HG02798 (cell line): Measurements from ENCODE around the gene PITPNC1.
"Not testable (repeated sequence)": the region's sequence is repeated elsewhere in the genome, so short reads cannot be mapped to it uniquely, and the experiment has no call there.

Source experiments
- ATAC-seq: cut with Tn5 transposase; IDR thresholded peaks from one replicate; pipeline ENCODE4 v1.9.1; 2021; ENCODE audit warnings: mild to moderate bottlenecking; ENCODE audit not compliant: unreplicated experiment, poor library complexity

PITPNC1 gene

GRCh38 chr17:67566656-67567055, 189.6 kb downstream of the PITPNC1 start:
- ATAC-seq = no peak

GRCh38 chr17:67569015-67569451, 192.0 kb downstream of the PITPNC1 start:
- ATAC-seq = no peak

- ATAC-seq = no peak
Observed at GRCh38 chr17:67569873-67570272, 192.8 kb downstream of the PITPNC1 start.

- no peak for ATAC-seq
Observed at GRCh38 chr17:67570797-67571196, 193.7 kb downstream of the PITPNC1 start.

GRCh38 chr17:67571478-67571877, 194.4 kb downstream of the PITPNC1 start:
- ATAC-seq = peak; percentile 34

GRCh38 chr17:67573987-67574657, 197.0 kb downstream of the PITPNC1 start:
- ATAC-seq = no peak

GRCh38 chr17:67574658-67575293, 197.7 kb downstream of the PITPNC1 start:
- ATAC-seq = no peak

GRCh38 chr17:67575325-67575724, 198.2 kb downstream of the PITPNC1 start:
- no peak for ATAC-seq

DNA sequence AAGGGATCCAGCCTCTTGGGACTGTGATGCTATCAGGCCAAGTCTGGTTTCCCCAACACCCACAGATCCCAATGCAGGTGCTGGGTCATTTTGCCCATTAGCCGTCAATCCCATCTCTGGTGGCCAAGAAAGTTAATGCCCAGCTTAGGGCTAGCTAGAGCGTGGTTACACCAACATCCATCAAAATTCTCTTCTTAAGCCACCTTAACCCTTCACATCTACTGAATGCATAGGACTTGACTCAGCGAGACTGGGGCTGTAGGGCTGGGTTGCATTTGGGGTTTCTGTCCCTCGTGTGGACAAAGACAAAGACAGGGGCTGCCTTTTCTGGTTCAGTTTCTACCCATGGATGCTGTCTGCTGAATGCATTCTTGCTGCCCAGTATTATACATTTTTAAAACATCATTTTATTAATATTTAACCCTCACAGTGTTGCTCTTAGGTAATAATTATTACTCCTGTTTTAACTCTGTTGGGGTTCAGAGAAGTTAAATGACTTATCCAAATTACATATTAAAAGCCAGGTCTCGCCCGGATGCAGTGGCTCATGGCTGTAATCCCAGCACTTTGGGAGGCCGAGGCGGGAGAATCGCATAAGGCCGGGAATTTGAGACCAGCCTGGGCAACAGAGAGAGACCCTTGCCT, 199.5 kb downstream of the PITPNC1 start:
- no peak for ATAC-seq

- no peak for ATAC-seq
Observed at GRCh38 chr17:67577429-67578141, 200.5 kb downstream of the PITPNC1 start.

- ATAC-seq = no peak
Observed at GRCh38 chr17:67578142-67578457, 201.0 kb downstream of the PITPNC1 start.

DNA sequence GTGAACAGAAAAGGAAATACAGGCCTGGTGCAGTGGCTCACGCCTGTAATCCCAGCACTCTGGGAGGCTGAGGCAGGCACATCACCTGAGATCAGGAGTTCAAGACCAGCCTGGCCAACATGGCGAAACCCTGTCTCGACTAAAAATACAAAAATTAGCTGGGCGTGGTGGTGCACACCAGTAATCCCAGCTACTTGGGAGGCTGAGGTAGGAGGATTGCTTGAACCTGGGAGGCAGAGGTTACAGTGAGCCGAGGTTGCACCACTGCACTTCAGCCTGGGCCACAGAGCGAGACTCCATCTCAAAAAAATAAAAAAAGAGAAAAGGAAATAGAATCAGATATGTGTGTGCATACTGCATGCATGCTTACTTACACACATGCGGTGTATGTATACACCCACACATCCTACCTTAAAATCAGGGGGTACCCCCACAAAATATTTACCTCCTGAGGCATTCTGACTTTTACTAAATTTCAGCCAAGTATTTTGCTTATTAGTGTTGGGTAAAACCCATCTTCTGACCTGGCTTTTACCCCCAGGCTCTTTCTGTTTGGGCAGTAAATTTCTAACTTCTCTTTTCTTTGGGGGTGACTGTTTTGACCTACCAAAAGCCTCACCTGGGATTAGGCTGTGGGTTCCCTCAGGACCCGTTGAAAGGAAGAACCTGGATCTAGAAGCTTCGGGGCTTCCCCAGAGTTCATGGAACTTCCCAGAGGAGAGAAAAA, 201.8 kb downstream of the PITPNC1 start:
- not testable (repeated sequence) for ATAC-seq

GRCh38 chr17:67582673-67583081, 205.6 kb downstream of the PITPNC1 start:
- no peak for ATAC-seq

DNA sequence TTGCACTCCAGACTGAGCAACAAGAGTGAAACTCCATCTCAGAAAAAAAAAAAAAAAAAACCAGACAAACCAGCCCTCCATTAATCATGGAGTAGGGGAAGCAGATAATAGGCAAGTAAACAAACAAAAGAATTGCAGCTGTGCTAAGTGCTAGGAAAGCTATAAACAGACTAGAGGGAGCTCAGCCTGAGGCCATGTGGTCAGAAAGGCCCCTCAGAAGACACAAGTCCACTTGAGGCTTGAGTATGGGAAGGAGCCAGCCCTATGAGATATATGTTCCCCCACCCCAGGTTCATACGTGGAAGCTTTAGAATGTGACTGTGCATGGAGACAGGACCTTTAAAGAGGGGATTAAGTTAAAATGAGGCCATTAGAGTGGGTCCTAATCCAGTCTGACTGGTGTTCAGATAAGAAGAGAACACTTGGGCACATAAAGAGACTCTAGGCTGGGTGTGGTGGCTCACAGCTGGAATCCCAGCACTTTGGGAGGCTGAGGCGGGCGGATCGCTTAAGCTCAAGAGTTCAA, 208.1 kb downstream of the PITPNC1 start:
- ATAC-seq = no peak

DNA sequence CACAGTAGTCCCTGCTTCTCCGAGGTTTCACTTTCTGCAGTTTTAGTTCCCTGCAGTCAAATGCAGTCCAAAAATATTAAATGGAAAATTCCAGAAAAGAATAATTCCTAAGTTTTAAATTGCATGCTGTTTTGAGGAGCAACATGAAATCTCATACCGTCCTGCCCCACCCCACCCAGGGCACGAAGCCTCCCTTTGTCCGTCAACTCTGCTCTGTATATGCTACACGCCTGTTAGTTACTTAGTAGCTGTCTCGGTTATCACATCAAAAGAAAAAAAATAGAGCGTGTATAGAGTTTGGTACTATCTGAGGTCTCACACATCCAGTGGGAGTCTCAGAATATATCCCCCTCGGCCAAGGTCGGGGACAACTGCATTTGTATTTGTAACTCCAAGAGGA, 211.2 kb downstream of the PITPNC1 start:
- no peak for ATAC-seq

DNA sequence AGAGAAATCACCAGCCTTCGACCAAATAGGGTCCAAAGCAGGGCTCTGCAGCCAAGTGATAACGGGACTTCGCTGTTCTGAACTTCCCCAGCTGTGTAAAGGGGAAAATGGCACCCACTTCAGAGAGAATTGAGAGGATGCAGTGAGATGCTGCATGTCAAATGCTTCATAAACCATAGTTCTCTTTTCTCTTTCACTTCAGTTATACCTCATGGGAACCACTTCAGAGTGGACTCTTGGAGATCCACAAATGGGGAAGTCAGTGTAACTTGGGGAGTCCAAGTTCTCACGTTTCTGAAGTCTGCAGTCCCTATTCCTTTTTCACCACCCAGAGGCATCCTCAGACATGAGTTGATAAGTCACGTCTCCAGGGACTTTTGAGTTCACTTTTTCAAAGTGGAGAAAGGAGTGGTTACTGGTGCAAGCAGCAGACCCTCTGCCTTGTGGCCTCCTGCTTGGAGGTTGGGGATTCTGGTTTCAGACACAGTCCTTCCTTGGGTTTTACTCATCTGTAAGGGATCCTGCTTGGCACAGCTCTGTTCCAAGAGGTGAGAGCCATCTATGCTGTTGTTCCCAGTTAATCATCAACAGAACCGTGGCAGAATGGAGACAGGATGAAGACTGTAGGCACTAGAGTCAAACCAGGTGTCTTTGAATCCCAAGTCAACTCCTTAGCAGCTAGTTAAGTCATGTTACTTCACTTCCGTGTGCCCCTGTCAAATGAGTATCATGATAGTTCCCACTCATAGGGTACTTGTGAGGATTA, 217.2 kb downstream of the PITPNC1 start:
- ATAC-seq = no peak

DNA sequence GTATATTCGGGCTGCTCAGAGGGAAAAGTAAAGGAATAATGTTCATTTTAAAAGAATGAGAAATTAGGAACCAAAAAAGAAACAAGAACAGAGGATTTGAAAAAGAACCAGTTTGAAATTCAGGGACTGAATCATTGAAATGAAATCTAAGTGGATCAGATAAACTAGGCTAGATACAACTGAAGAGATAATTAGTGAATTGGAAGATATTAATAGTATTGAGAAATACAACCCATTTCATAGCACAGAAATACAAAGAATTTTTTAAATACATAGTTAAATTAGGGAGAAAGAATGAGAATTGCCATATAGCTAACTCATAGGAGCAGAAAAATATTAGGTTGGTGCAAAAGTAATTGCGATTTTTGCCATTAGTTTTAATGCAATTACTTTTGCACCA, 223.3 kb downstream of the PITPNC1 start:
- ATAC-seq = no peak

DNA sequence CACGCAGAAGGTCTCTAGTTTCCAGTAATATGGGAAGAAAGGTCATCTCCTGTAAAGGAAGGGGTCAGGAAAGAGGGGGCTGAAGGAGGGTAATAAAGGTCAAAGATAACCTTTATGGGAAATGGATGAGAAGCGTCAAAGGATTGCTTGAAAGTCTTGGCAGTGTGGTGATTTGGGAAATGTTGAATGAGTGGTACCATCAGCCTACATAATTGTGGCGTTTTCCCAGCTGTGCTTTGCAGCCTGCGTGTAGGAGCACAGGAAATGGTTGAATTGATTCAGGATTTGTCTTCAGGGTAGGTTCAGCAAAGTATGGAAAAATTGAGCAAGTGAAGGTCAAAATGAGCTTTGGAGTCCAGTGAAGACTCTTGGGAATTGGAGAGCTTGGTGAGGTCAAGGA, 224.8 kb downstream of the PITPNC1 start:
- ATAC-seq = no peak

- ATAC-seq = no peak
Observed at GRCh38 chr17:67602444-67602843, 225.4 kb downstream of the PITPNC1 start.

GRCh38 chr17:67602974-67603373, 225.9 kb downstream of the PITPNC1 start:
- peak; percentile 44 for ATAC-seq
